Sigmoid colon (tissue), 7 donors: ENCODE results near the gene INTS6L. TPM values are rescaled to one million over a fixed set of nuclear protein-coding genes. Genes with fewer than 3 reads are reported as not detected.

Experiments used
- DNase-seq: peaks from one replicate; pipeline ENCODE4 v3.0.0-alpha.2; 2019
- H3K27ac ChIP-seq, 4 donors: fragments of 200-600 bp; sonication (generic); one replicate each; pipeline ENCODE4 v1.5.1; 2016 to 2019; ENCODE audit warnings: mild to moderate bottlenecking in 1 of 4
- H3K27me3 ChIP-seq, 3 donors: fragments of 200-600 bp; sonication (generic); one replicate each; pipeline ENCODE4 v1.5.1; 2019; ENCODE audit warnings: mild to moderate bottlenecking in 1 of 3
- H3K36me3 ChIP-seq, 4 donors: fragments of 200-600 bp; sonication (generic); one replicate each; pipeline ENCODE4 v1.5.1; 2016 to 2019
- H3K4me1 ChIP-seq, 4 donors: fragments of 200-600 bp; sonication (generic); one replicate each; pipeline ENCODE4 v1.5.1; 2017 to 2019
- H3K4me3 ChIP-seq, 4 donors: fragments of 200-600 bp; sonication (generic); one replicate each; pipeline ENCODE4 v1.5.1; 2017 to 2019; ENCODE audit warnings: mild to moderate bottlenecking in 2 of 4, moderate library complexity in 1 of 4
- H3K9me3 ChIP-seq, 4 donors: fragments of 200-600 bp in 3 of 4; sonication (generic) in 3 of 4; one replicate each; pipeline versions ENCODE4 v1.5.1 to v1.6.1; 2013 to 2019
- EP300 ChIP-seq, 4 donors: sonication (generic); formaldehyde crosslinking; IDR thresholded peaks; one replicate each; pipeline ENCODE4 v1.6.1; 2017; ENCODE audit warnings: antibody characterized with exemption in 4 of 4
- POLR2A ChIP-seq, 2 donors: fragments of 450-650 bp; IDR thresholded peaks; one replicate each; pipeline ENCODE4 v1.6.1; 2016; ENCODE audit warnings: antibody characterized with exemption in 2 of 2, mild to moderate bottlenecking in 2 of 2, moderate library complexity in 2 of 2
- POLR2AphosphoS5 ChIP-seq, 4 donors: sonication (generic); formaldehyde crosslinking; IDR thresholded peaks; one replicate each; pipeline ENCODE4 v1.6.1; 2017; ENCODE audit warnings: antibody characterized with exemption in 4 of 4
- WGBS, 2 donors: extraction: QIAGEN DNeasy Blood & Tissue Kit; methylation state at CpG; one replicate each; pipeline ENCODE4 v1.1.7; 2013; 5-methylcytosine and 5-hydroxymethylcytosine counted together
- intact Hi-C: fragments of 100-400 bp; cut with DNase I; formaldehyde crosslinking; loops from one replicate; pipeline ENCODE4 v1.15.1; 2023
- polyA plus RNA-seq, 3 donors: library from polyadenylated mRNA; stranded (reverse); fragments of 200-250 nt; gene quantifications; one replicate each; pipeline ENCODE4 v1.2.3, GENCODE V29; 2013
- total RNA-seq, 4 donors: library from RNA; depleted of rRNA; stranded (reverse); fragments of >200 nt; gene quantifications; one replicate each; pipeline ENCODE4 v1.1.0, GENCODE V29; 2016
- TF ChIP-seq, protein P1 (sequence below), 4 experiments: fragments of 450-650 bp in 3 of 4; fragments of 200-600 bp in 1 of 4; IDR thresholded peaks; one replicate each; pipeline ENCODE4 v1.5.1; 2016 to 2019; ENCODE audit warnings: antibody characterized with exemption in 4 of 4, mild to moderate bottlenecking in 3 of 4, moderate library complexity in 2 of 4
- donor health status: healthy with polysubstance abuse.
- donor health status: Bipolar disorder and iron deficiency.
- donor health status: healthy.

INTS6L gene
- total and polyA plus RNA-seq, 7 donors: 2.3 to 10.5 (median 8.7) TPM

DNA sequence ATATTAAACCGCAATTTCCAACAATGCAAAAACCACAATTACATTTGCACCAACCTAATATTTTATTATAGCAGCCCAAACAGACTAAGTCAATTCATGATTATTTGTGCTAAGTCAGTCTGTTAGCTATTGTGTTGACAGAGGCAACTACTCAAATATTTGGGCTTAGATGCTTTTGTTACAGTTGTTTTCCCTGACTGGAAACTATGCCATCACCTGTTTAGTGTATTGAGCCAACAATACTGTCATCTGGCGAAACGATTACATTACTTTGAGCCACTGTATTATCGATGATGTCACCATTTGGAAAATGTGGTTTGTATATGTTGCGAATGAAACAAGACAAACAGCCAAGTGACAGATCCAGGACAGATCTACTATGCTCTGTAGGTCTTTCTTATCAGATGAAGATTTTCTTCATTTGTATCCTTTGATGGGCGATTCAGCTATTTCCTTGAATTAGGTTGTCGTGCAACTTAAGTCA lies 38.7 kb upstream of the INTS6L start:
- TF ChIP-seq EP300 (IDR thresholded peaks at IDR 0.05) (no peak), POLR2AphosphoS5 (IDR thresholded peaks at IDR 0.05) (no peak), POLR2A (IDR thresholded peaks at IDR 0.05) (no peak)
- TF ChIP-seq, protein P1, sequence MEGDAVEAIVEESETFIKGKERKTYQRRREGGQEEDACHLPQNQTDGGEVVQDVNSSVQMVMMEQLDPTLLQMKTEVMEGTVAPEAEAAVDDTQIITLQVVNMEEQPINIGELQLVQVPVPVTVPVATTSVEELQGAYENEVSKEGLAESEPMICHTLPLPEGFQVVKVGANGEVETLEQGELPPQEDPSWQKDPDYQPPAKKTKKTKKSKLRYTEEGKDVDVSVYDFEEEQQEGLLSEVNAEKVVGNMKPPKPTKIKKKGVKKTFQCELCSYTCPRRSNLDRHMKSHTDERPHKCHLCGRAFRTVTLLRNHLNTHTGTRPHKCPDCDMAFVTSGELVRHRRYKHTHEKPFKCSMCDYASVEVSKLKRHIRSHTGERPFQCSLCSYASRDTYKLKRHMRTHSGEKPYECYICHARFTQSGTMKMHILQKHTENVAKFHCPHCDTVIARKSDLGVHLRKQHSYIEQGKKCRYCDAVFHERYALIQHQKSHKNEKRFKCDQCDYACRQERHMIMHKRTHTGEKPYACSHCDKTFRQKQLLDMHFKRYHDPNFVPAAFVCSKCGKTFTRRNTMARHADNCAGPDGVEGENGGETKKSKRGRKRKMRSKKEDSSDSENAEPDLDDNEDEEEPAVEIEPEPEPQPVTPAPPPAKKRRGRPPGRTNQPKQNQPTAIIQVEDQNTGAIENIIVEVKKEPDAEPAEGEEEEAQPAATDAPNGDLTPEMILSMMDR (IDR thresholded peaks at IDR 0.05): no peak
- intact Hi-C loops: no loop called here

DNA sequence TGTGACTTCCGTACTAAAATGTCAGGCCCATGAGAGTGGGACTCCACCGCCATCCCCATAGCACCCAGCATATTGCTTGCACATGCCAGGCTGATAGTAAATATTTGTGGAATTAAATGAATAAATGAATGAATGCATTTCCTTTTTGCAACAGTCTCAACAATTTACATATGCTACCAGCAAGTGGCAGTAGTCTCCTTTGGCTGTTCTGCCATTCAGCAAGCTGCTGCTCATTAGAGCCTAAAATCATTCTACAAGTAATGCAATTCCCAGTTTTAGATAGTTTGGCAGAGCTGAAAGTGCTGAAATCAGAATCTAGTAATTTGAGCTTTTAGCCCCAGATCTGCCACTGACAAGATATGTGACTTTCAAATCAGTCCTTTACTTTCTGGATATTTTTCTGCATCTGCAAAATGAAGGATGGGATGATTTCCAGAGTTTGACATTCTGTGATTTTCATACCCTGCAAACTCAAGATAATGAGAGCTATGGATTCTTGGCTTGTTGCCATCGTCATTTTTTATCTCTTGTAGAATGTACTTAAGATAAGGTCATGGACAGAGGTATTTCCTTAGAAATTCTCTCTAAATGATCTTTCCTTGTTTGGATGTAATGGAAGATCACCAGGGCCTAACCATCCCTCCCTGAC lies 35.7 kb upstream of the INTS6L start:
- TF ChIP-seq, protein P1 (IDR thresholded peaks at IDR 0.05): peak in 3 of 4 experiments; percentile 15 to 45 (median 33)
- no peak for TF ChIP-seq POLR2AphosphoS5 (IDR thresholded peaks at IDR 0.05)
- no peak for TF ChIP-seq EP300 (IDR thresholded peaks at IDR 0.05)
- no peak for TF ChIP-seq POLR2A (IDR thresholded peaks at IDR 0.05)
- H3K4me1 ChIP-seq: no peaks in the 10 kb centered on the region
- no peak overlapping the region for H3K27ac ChIP-seq
- intact Hi-C loops: loop anchor here (2.0 kb wide), 1 partner anchor 88 kb away; no protein-coding TSS in a partner anchor
- H3K4me3 ChIP-seq: no peak overlapping the region
- H3K9me3 ChIP-seq: no peaks in the 10 kb centered on the region
- WGBS, 2 donors: 9 to 53% methylated on average over 3 of the region's 3 CpGs
- H3K27me3 ChIP-seq: no peaks in the 10 kb centered on the region
- no peaks in the 10 kb centered on the region for H3K36me3 ChIP-seq
- no peak for DNase-seq

More for the DNA sequence above, 38.7 kb upstream of the INTS6L start:
- WGBS, 2 donors: 82 to 87% methylated on average over 7 of the region's 7 CpGs
- Histone ChIP-seq H3K9me3 (no peaks in the 10 kb centered on the region), H3K36me3 (no peaks in the 10 kb centered on the region), H3K4me1 (no peaks in the 10 kb centered on the region), H3K27ac (no peak overlapping the region), H3K4me3 (no peak overlapping the region), H3K27me3 (no peaks in the 10 kb centered on the region)
- no peak for DNase-seq

DNA sequence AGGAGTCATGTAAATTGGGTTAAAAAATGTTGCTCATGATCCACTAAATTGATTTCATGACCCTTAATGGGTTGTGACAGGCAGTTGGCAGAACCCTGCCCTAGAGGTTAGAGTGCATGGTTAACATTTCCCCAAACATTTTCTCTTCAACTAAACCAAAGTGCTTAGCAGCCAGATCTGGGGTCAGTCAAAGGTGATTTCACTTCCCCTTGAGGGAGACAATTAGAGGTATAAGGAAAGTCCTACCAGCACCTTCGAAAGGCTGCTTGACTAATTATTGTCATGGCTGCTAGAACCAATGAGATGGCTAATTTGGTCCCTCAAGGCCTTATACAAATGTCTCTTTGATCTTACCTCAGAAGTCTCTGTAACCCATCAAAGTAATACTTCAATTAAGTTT lies 30.9 kb upstream of the INTS6L start:
- Histone ChIP-seq H3K36me3 (no peaks in the 10 kb centered on the region), H3K9me3 (no peaks in the 10 kb centered on the region), H3K4me1 (no peaks in the 10 kb centered on the region), H3K27ac (no peak overlapping the region), H3K4me3 (no peak overlapping the region), H3K27me3 (no peaks in the 10 kb centered on the region)
- TF ChIP-seq EP300 (IDR thresholded peaks at IDR 0.05): no peak
- no peak for TF ChIP-seq POLR2A (IDR thresholded peaks at IDR 0.05)
- TF ChIP-seq, protein P1 (IDR thresholded peaks at IDR 0.05): no peak
- no peak for TF ChIP-seq POLR2AphosphoS5 (IDR thresholded peaks at IDR 0.05)
- DNase-seq: no peak
- WGBS, 2 donors: 76 to 83% methylated on average over 1 of the region's 1 CpG
- intact Hi-C loops: no loop called here

DNA sequence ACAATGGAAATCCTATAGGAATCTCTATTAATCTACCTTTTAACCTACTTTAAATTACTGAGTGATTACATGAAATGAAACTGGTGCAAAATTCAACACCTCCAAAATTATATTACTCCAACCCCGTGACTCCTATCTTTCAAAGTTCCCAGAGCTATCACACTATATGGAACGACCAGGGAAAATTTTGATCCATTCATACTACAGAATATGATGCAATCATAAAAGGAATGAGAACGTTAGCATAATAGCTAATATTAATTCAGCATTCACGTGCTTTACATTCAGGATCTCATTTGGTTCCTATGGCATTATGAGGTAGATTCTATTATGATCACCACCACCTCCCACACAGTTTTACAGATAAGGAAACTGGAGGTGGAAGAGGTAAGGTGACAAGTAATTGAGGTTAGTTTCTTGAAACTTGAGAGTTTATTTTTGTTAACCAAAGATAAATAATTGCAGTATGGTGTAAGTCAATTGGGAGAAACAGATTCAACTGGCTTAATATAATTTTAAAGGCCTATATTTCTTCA lies 29.4 kb upstream of the INTS6L start:
- WGBS, 2 donors: 86 to 89% methylated on average over 4 of the region's 4 CpGs
- Histone ChIP-seq H3K9me3 (no peaks in the 10 kb centered on the region), H3K4me1 (no peaks in the 10 kb centered on the region), H3K27me3 (no peaks in the 10 kb centered on the region), H3K4me3 (no peak overlapping the region), H3K27ac (no peak overlapping the region), H3K36me3 (no peaks in the 10 kb centered on the region)
- TF ChIP-seq POLR2AphosphoS5 (IDR thresholded peaks at IDR 0.05) (no peak), POLR2A (IDR thresholded peaks at IDR 0.05) (no peak)
- TF ChIP-seq, protein P1 (IDR thresholded peaks at IDR 0.05): no peak
- intact Hi-C loops: no loop called here
- DNase-seq: no peak
